Measurements from ENCODE around the gene PDCD10.
A peak's percentile ranks its signal among the peaks of the same experiment; 100 is the strongest.

The PDCD10 gene

GRCh38 chr3:167711439-167711838, 23.3 kb downstream of the PDCD10 start:
- Histone ChIP-seq H3K36me3 (replicated peaks) (peaks cover 2% of the 10 kb centered on the region), H3K4me3 (ENCODE audit: low read depth, low read length) (no peak overlapping the region), H3K27ac (no peak overlapping the region), H3K27me3 (replicated peaks) (no peaks in the 10 kb centered on the region)
- no peak for TF ChIP-seq CTCF (IDR thresholded peaks at IDR 0.05; ENCODE audit: low read depth, low read length, missing control alignments)
- in situ Hi-C loops (cut with HindIII; ENCODE audit: low pct_ligation_motif_present, low sequenced_read_pairs): no loop called here
- DNase-seq: no peak

- DNase-seq: no peak
- Histone ChIP-seq H3K4me3 (ENCODE audit: low read depth, low read length) (no peak overlapping the region), H3K36me3 (replicated peaks) (peaks cover 2% of the 10 kb centered on the region), H3K27ac (no peak overlapping the region), H3K27me3 (replicated peaks) (no peaks in the 10 kb centered on the region)
- in situ Hi-C loops (cut with HindIII; ENCODE audit: low pct_ligation_motif_present, low sequenced_read_pairs): no loop called here
- no peak for TF ChIP-seq CTCF (IDR thresholded peaks at IDR 0.05; ENCODE audit: low read depth, low read length, missing control alignments)
These were observed 24.1 kb downstream of the PDCD10 start for GRCh38 chr3:167710552-167710951.

GRCh38 chr3:167709690-167710089, 25.0 kb downstream of the PDCD10 start:
- no peak overlapping the region for H3K4me3 ChIP-seq (ENCODE audit: low read depth, low read length)
- H3K36me3 ChIP-seq (replicated peaks): peaks cover 2% of the 10 kb centered on the region
- in situ Hi-C loops (cut with HindIII; ENCODE audit: low pct_ligation_motif_present, low sequenced_read_pairs): no loop called here
- no peak for DNase-seq
- no peak overlapping the region for H3K27ac ChIP-seq
- no peaks in the 10 kb centered on the region for H3K27me3 ChIP-seq (replicated peaks)
- TF ChIP-seq CTCF (IDR thresholded peaks at IDR 0.05; ENCODE audit: low read depth, low read length, missing control alignments): no peak

GRCh38 chr3:167705840-167706239, 28.9 kb downstream of the PDCD10 start:
- Histone ChIP-seq H3K4me3 (ENCODE audit: low read depth, low read length) (no peak overlapping the region), H3K27me3 (replicated peaks) (no peaks in the 10 kb centered on the region), H3K36me3 (replicated peaks) (peaks cover 2% of the 10 kb centered on the region), H3K27ac (no peak overlapping the region)
- in situ Hi-C loops (cut with HindIII; ENCODE audit: low pct_ligation_motif_present, low sequenced_read_pairs): no loop called here
- peak; percentile 42 for DNase-seq
- no peak for TF ChIP-seq CTCF (IDR thresholded peaks at IDR 0.05; ENCODE audit: low read depth, low read length, missing control alignments)

- no peak overlapping the region for H3K27ac ChIP-seq
- H3K27me3 ChIP-seq (replicated peaks): no peaks in the 10 kb centered on the region
- TF ChIP-seq CTCF (IDR thresholded peaks at IDR 0.05; ENCODE audit: low read depth, low read length, missing control alignments): no peak
- no peak overlapping the region for H3K4me3 ChIP-seq (ENCODE audit: low read depth, low read length)
- no peaks in the 10 kb centered on the region for H3K36me3 ChIP-seq (replicated peaks)
- in situ Hi-C loops (cut with HindIII; ENCODE audit: low pct_ligation_motif_present, low sequenced_read_pairs): no loop called here
- DNase-seq: no peak
These were observed 33.8 kb downstream of the PDCD10 start for GRCh38 chr3:167700926-167701325.

GRCh38 chr3:167700046-167700445, 34.6 kb downstream of the PDCD10 start:
- in situ Hi-C loops (cut with HindIII; ENCODE audit: low pct_ligation_motif_present, low sequenced_read_pairs): no loop called here
- no peak for DNase-seq
- Histone ChIP-seq H3K27ac (no peak overlapping the region), H3K27me3 (replicated peaks) (no peaks in the 10 kb centered on the region), H3K36me3 (replicated peaks) (peaks cover 3% of the 10 kb centered on the region), H3K4me3 (ENCODE audit: low read depth, low read length) (no peak overlapping the region)
- TF ChIP-seq CTCF (IDR thresholded peaks at IDR 0.05; ENCODE audit: low read depth, low read length, missing control alignments): no peak

Data from brain microvascular endothelial cell (primary cell).